HepG2 (cell line): ENCODE results near the gene PNP. TPM values are rescaled to one million over a fixed set of nuclear protein-coding genes. Genes with fewer than 3 reads are reported as not detected.

ENCODE experiments used
- DMTF1 ChIP-seq: sonication (generic); formaldehyde crosslinking; IDR thresholded peaks from 2 replicates; pipeline ENCODE4 v1.4.0; 2020; ENCODE audit warnings: mild to moderate bottlenecking, missing genetic modification reagents
- EZH2 ChIP-seq: conservative IDR thresholded peaks from 2 replicates; pipeline ENCODE4 v1.6.1; 2012; ENCODE audit warnings: mild to moderate bottlenecking, low read depth, low read length, moderate library complexity
- HOMEZ ChIP-seq: IDR thresholded peaks from 2 replicates; pipeline ENCODE4 v1.6.1; 2016; ENCODE audit warnings: low read depth
- KDM3A ChIP-seq: IDR thresholded peaks from 2 replicates; pipeline ENCODE4 v1.6.1; 2018; ENCODE audit warnings: low read depth, missing compliant biosample characterization
- KLF16 ChIP-seq, 2 experiments: sonication (generic) in 1 of 2; formaldehyde crosslinking in 1 of 2; IDR thresholded peaks; 2 replicates each; pipeline versions ENCODE4 v1.6.1 to v1.8.0; 2016 to 2023; ENCODE audit warnings: missing genetic modification reagents in 2 of 2, missing compliant biosample characterization in 1 of 2
- MXD3 ChIP-seq: IDR thresholded peaks from 2 replicates; pipeline ENCODE4 v1.6.1; 2016; ENCODE audit warnings: mild to moderate bottlenecking, missing biosample characterization, missing genetic modification reagents
- MXD4 ChIP-seq: IDR thresholded peaks from 2 replicates; pipeline ENCODE4 v1.6.1; 2016; ENCODE audit warnings: mild to moderate bottlenecking, missing biosample characterization, missing genetic modification reagents
- POLR2G ChIP-seq: fragments of 200-400 bp; formaldehyde crosslinking; IDR thresholded peaks from 2 replicates; pipeline ENCODE4 v1.6.1; 2018; ENCODE audit warnings: mild to moderate bottlenecking, low read depth, low read length, moderate library complexity
- RFX3 ChIP-seq: IDR thresholded peaks from 2 replicates; pipeline ENCODE4 v1.6.1; 2016; ENCODE audit warnings: missing biosample characterization, missing genetic modification reagents
- SP4 ChIP-seq: sonication (generic); formaldehyde crosslinking; IDR thresholded peaks from 2 replicates; pipeline ENCODE4 v1.8.1; 2023; ENCODE audit warnings: mild to moderate bottlenecking, missing genetic modification reagents
- SRSF1 ChIP-seq: fragments of 200-400 bp; formaldehyde crosslinking; optimal IDR thresholded peaks from 2 replicates; pipeline ENCODE3; 2017; ENCODE audit warnings: mild to moderate bottlenecking, low read depth, low read length, moderate library complexity
- XRCC5 ChIP-seq: fragments of 200-400 bp; formaldehyde crosslinking; optimal IDR thresholded peaks from 2 replicates; pipeline ENCODE3; 2017; ENCODE audit warnings: mild to moderate bottlenecking, low read length
- ZKSCAN8 ChIP-seq: IDR thresholded peaks from 2 replicates; pipeline ENCODE4 v1.6.1; 2016; ENCODE audit warnings: borderline replicate concordance, missing genetic modification reagents, missing compliant biosample characterization
- ZMYM4 ChIP-seq: sonication (generic); formaldehyde crosslinking; IDR thresholded peaks from 2 replicates; pipeline ENCODE4 v1.8.1; 2023; ENCODE audit warnings: mild to moderate bottlenecking, missing genetic modification reagents
- ZNF256 ChIP-seq: sonication (generic); formaldehyde crosslinking; conservative IDR thresholded peaks from 2 replicates; pipeline ENCODE4 v1.4.0; 2020; ENCODE audit warnings: missing genetic modification reagents
- ZNF274 ChIP-seq: sonication (generic); formaldehyde crosslinking; IDR thresholded peaks from 2 replicates; pipeline ENCODE4 v1.5.1; 2020; ENCODE audit warnings: mild to moderate bottlenecking, missing genetic modification reagents
- ZNF430 ChIP-seq: sonication (generic); formaldehyde crosslinking; IDR thresholded peaks from 2 replicates; pipeline ENCODE4 v1.9.0; 2021; ENCODE audit warnings: mild to moderate bottlenecking, missing genetic modification reagents
- ZNF432 ChIP-seq: sonication (generic); formaldehyde crosslinking; IDR thresholded peaks from 2 replicates; pipeline ENCODE4 v1.5.0; 2020; ENCODE audit warnings: missing genetic modification reagents, mild to moderate bottlenecking, borderline replicate concordance
- ZNF619 ChIP-seq: sonication (generic); formaldehyde crosslinking; IDR thresholded peaks from 2 replicates; pipeline ENCODE4 v1.4.0; 2020; ENCODE audit warnings: mild to moderate bottlenecking, missing genetic modification reagents
- ZNF776 ChIP-seq: sonication (generic); formaldehyde crosslinking; IDR thresholded peaks from 2 replicates; pipeline ENCODE4 v1.4.0; 2020; ENCODE audit warnings: mild to moderate bottlenecking, missing genetic modification reagents
- ZNF792 ChIP-seq: IDR thresholded peaks from 2 replicates; pipeline ENCODE4 v1.6.1; 2016
- ZSCAN29 ChIP-seq: sonication (generic); formaldehyde crosslinking; conservative IDR thresholded peaks from 2 replicates; pipeline ENCODE4 v1.4.0; 2020; ENCODE audit warnings: mild to moderate bottlenecking, missing genetic modification reagents
- ZSCAN5A ChIP-seq: sonication (generic); formaldehyde crosslinking; IDR thresholded peaks from 2 replicates; pipeline ENCODE4 v1.8.0; 2022; ENCODE audit warnings: mild to moderate bottlenecking, missing genetic modification reagents, borderline replicate concordance
- polyA plus RNA-seq, 8 experiments: library from polyadenylated mRNA; depleted of rRNA in 3 of 8; stranded (reverse) in 7 of 8; unstranded in 1 of 8; fragments of >200 nt; fragmentation: Illumina TruSeq in 4 of 8; extraction: Trizol in 4 of 8; gene quantifications; 2 replicates each; pipeline versions ENCODE4 v1.2.1 to v1.2.3, GENCODE V29; 2011 to 2016; ENCODE audit warnings: low read depth in 4 of 8, missing spikeins in 1 of 8, mixed read lengths in 1 of 8; ENCODE audit not compliant: insufficient read depth in 1 of 8
- total RNA-seq, 5 experiments: library from RNA; depleted of rRNA; stranded (reverse); fragments of >200 nt; fragmentation: Illumina TruSeq; extraction: Trizol; gene quantifications; 2 replicates each; pipeline ENCODE4 v1.2.3, GENCODE V29; 2016; ENCODE audit warnings: low read depth in 1 of 5

PNP gene
- total and polyA plus RNA-seq, 2 of the 13 experiments (the other 11 are each of a cell fraction or from before 2014, with no cell fraction given), result 45.4 to 74.8 TPM

- TF ChIP-seq ZSCAN5A (CRISPR knock-in tag) (peak; percentile 63; the same call in 1 of the 2 replicates), ZNF619 (CRISPR knock-in tag) (peak; percentile 71), ZNF274 (CRISPR knock-in tag) (peak; percentile 85; the same call in 1 of the 2 replicates), ZNF792 (CRISPR knock-in tag) (peak; percentile 94), SRSF1 (no peak), EZH2 (no peak), RFX3 (CRISPR knock-in tag) (peak; percentile 85), MXD4 (CRISPR knock-in tag) (peak; percentile 60; the same call in 1 of the 2 replicates), KLF16 (CRISPR knock-in tag; IDR thresholded peaks at IDR 0.05) (peak in 1 of 2 experiments; percentile 68; a peak in 3 of 4 replicates), POLR2G (peak; percentile 99), HOMEZ (CRISPR knock-in tag) (0 out of 2 replicates have a peak, but pooled peaks have one; percentile 49), XRCC5 (no peak), ZSCAN29 (CRISPR knock-in tag) (peak; percentile 96), ZNF256 (CRISPR knock-in tag) (0 out of 2 replicates have a peak, but pooled peaks have one; percentile 60), MXD3 (CRISPR knock-in tag) (peak; percentile 68; the same call in 1 of the 2 replicates), ZMYM4 (peak; percentile 84), ZNF432 (CRISPR knock-in tag) (no peak), ZKSCAN8 (peak; percentile 61), DMTF1 (CRISPR knock-in tag) (no peak), KDM3A (CRISPR knock-in tag) (peak; percentile 85; the same call in 1 of the 2 replicates), SP4 (CRISPR knock-in tag) (peak; percentile 55; the same call in 1 of the 2 replicates), ZNF430 (CRISPR knock-in tag) (peak; percentile 90; the same call in 1 of the 2 replicates), ZNF776 (CRISPR knock-in tag) (peak; percentile 86; the same call in 1 of the 2 replicates)
Measured at GRCh38 chr14:20469242-20469889, at the start of gene PNP (continued).
